Epithelial cell of proximal tubule (primary cell): ENCODE data around the gene SYF2. TPM values are rescaled to one million over a fixed set of nuclear protein-coding genes. Genes with fewer than 3 reads are reported as not detected.

Experiments
- DNase-seq: peaks from one replicate; pipeline ENCODE4 v3.0.0-alpha.2; 2011; ENCODE audit warnings: low read depth
- H3K4me3 ChIP-seq: 2 replicates; pipeline ENCODE4 v1.5.1; 2011; ENCODE audit warnings: low read depth, mild to moderate bottlenecking, low read length
- total RNA-seq: library from RNA; depleted of rRNA; stranded (reverse); fragments of >200 nt; gene quantifications from 2 replicates; pipeline ENCODE4 v1.2.3, GENCODE V29; 2015
- TF ChIP-seq, protein P1 (sequence below): conservative IDR thresholded peaks from 2 replicates; pipeline ENCODE4 v1.5.1; 2012; ENCODE audit warnings: low read depth, mild to moderate bottlenecking, low read length

Gene SYF2
- total RNA-seq, 1 donor from 2014 or later = 48.4 TPM

DNA sequence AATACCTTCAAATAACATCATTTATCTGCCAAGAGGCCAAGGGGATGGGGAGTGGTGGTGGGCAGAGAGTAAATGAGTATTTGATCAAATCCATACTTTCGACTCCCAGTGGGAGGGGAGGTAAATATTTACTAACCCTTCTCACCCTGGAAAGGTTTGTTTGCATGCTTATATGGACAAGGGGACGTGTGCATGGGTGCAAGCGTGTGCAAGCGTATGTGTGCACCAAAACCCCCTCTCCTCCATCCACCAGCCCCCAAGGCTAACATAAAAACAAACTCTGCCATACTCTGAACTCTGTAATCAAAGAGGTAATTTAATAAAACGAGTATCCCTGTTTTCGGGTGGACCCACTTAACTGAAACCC, 58.0 kb downstream of the SYF2 start:
- DNase-seq = no peak
- H3K4me3 ChIP-seq = no peak overlapping the region
- TF ChIP-seq, protein P1, sequence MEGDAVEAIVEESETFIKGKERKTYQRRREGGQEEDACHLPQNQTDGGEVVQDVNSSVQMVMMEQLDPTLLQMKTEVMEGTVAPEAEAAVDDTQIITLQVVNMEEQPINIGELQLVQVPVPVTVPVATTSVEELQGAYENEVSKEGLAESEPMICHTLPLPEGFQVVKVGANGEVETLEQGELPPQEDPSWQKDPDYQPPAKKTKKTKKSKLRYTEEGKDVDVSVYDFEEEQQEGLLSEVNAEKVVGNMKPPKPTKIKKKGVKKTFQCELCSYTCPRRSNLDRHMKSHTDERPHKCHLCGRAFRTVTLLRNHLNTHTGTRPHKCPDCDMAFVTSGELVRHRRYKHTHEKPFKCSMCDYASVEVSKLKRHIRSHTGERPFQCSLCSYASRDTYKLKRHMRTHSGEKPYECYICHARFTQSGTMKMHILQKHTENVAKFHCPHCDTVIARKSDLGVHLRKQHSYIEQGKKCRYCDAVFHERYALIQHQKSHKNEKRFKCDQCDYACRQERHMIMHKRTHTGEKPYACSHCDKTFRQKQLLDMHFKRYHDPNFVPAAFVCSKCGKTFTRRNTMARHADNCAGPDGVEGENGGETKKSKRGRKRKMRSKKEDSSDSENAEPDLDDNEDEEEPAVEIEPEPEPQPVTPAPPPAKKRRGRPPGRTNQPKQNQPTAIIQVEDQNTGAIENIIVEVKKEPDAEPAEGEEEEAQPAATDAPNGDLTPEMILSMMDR = no peak

DNA sequence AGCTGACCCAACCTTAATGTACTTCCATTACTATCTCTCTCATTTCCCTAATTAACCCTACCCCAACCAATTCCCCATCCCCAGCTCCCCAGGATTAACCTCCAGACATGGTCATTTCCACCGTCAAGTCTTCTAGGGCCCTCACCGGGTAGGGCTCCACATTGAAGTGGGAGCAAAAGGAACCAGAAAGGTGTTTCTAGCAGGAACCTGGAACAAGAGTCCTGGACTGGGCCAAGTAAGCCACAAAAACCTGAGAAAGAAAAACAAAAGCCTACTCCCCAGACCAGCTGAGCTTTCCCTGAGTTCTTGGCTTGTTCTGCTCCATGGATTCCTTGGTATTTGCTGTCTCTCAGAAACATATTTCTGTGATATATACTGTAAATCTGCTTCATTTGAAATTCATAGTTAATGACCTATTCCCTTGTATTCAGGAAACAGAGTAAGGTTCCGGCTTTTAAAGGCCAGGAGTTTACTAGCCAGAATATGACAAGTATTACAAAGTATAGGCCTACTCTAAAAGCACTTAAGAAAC, 58.4 kb downstream of the SYF2 start:
- DNase-seq = no peak
- TF ChIP-seq, protein P1 = no peak
- no peak overlapping the region for H3K4me3 ChIP-seq

Other genes with a start within 250 kb of the SYF2 start
- gene RSRP1, start 15.0 kb upstream of the SYF2 start, total RNA-seq = 32.4 and 52.5 TPM in 2 replicates
- not detected in 2 replicates for gene RHD, start 40.0 kb upstream of the SYF2 start, total RNA-seq
- 95.2 and 154 TPM in 2 replicates for gene TMEM50A, start 105.8 kb upstream of the SYF2 start, total RNA-seq
- gene RHCE, start 188.3 kb upstream of the SYF2 start, total RNA-seq = 0.22 TPM in 1 of 2 replicates, not detected in the other
- 7.9 and 11.5 TPM in 2 replicates for gene MACO1, start 198.4 kb upstream of the SYF2 start, total RNA-seq